Measurements from ENCODE around the gene ADRB2.

GRCh38 chr5:148844433-148845280, 18.2 kb downstream of the ADRB2 start:
- TF ChIP-seq CTCF (IDR thresholded peaks at IDR 0.05) (no peak), POLR2A (IDR thresholded peaks at IDR 0.05) (no peak), POLR2AphosphoS5 (IDR thresholded peaks at IDR 0.05) (no peak)
